Stimulated activated naive CD8-positive, alpha-beta T cell treated with anti-CD3 and anti-CD28 coated beads, Interleukin-15, Interleukin-2, amounts not matched to agents 100 U/mL and 50 U/mL, for 24 hours (primary cell): ENCODE data around the gene XCL2.
"Not testable (repeated sequence)": the region's sequence is repeated elsewhere in the genome, so short reads cannot be mapped to it uniquely, and the experiment has no call there.

ENCODE experiments used
- ATAC-seq: fragments of 150-1000 bp; cut with Tn5 transposase; one replicate; pipeline ENCODE4 v1.10.0; 2021
- DNase-seq: peaks from one replicate; pipeline ENCODE4 v3.0.0; 2021

The XCL2 gene

GRCh38 chr1:168543840-168544498 lies at the start of gene XCL2:
TSS of gene XCL2 (minus strand) at chr1:168543997. CDS start at chr1:168543964, 33 bp downstream.
- DNase-seq (peak; percentile 62), ATAC-seq (peak; percentile 87)

- ATAC-seq, result no peak
Measured at GRCh38 chr1:168591641-168592250, 47.9 kb upstream of the XCL2 start.

GRCh38 chr1:168591066-168591465 lies 47.3 kb upstream of the XCL2 start:
- ATAC-seq (no peak), DNase-seq (no peak)

More at GRCh38 chr1:168591641-168592250, 47.9 kb upstream of the XCL2 start:
- no peak for DNase-seq

GRCh38 chr1:168589167-168589566 lies 45.4 kb upstream of the XCL2 start:
- DNase-seq (no peak), ATAC-seq (no peak)

GRCh38 chr1:168585937-168586336 lies 42.1 kb upstream of the XCL2 start:
- ATAC-seq (no peak), DNase-seq (no peak)

- DNase-seq (no peak), ATAC-seq (no peak)
Measured at GRCh38 chr1:168585191-168585590, 41.4 kb upstream of the XCL2 start.

- DNase-seq (no peak), ATAC-seq (no peak)
Measured at GRCh38 chr1:168583571-168583970, 39.8 kb upstream of the XCL2 start.

GRCh38 chr1:168582688-168583336 lies 39.0 kb upstream of the XCL2 start:
- no peak for DNase-seq
- no peak for ATAC-seq

- DNase-seq, result no peak
- ATAC-seq, result peak; percentile 21
Measured at GRCh38 chr1:168581817-168582572, 38.2 kb upstream of the XCL2 start.

GRCh38 chr1:168580991-168581390 lies 37.2 kb upstream of the XCL2 start:
- not testable (repeated sequence) for ATAC-seq

GRCh38 chr1:168580290-168580689 lies 36.5 kb upstream of the XCL2 start:
- DNase-seq, result not testable (repeated sequence)
- ATAC-seq, result peak; percentile 34

More at GRCh38 chr1:168580991-168581390, 37.2 kb upstream of the XCL2 start:
- DNase-seq, result not testable (repeated sequence)

- not testable (repeated sequence) for ATAC-seq, DNase-seq
Measured at GRCh38 chr1:168578531-168579185, 34.9 kb upstream of the XCL2 start.

GRCh38 chr1:168576245-168576688 lies 32.5 kb upstream of the XCL2 start, which contains the start of gene XCL1:
TSS of gene XCL1 (plus strand) at chr1:168576605. CDS start at chr1:168576638, 33 bp downstream.
- ATAC-seq, result peak; percentile 77
- DNase-seq, result peak; percentile 71

GRCh38 chr1:168574234-168574633 lies 30.4 kb upstream of the XCL2 start:
- not testable (repeated sequence) for ATAC-seq, DNase-seq

- no peak for DNase-seq
- ATAC-seq, result no peak
Measured at GRCh38 chr1:168572633-168573032, 28.8 kb upstream of the XCL2 start.

- DNase-seq, result no peak
- ATAC-seq, result no peak
Measured at GRCh38 chr1:168570652-168571051, 26.9 kb upstream of the XCL2 start.

GRCh38 chr1:168568346-168568745 lies 24.5 kb upstream of the XCL2 start:
- no peak for ATAC-seq
- no peak for DNase-seq

- ATAC-seq (no peak), DNase-seq (no peak)
Measured at GRCh38 chr1:168567568-168567967, 23.8 kb upstream of the XCL2 start.

GRCh38 chr1:168567007-168567406 lies 23.2 kb upstream of the XCL2 start:
- no peak for ATAC-seq
- DNase-seq, result no peak

GRCh38 chr1:168565825-168566224 lies 22.0 kb upstream of the XCL2 start:
- DNase-seq (no peak), ATAC-seq (no peak)

GRCh38 chr1:168561989-168562388 lies 18.2 kb upstream of the XCL2 start:
- no peak for DNase-seq
- ATAC-seq, result no peak

GRCh38 chr1:168560370-168560769 lies 16.6 kb upstream of the XCL2 start:
- DNase-seq (no peak), ATAC-seq (no peak)
